Right atrium auricular region (tissue), 2 donors: ENCODE measurements around the gene KCNJ2. TPM values are rescaled to one million over a fixed set of nuclear protein-coding genes. Genes with fewer than 3 reads are reported as not detected.

Experiments
- DNase-seq: peaks from one replicate; pipeline ENCODE4 v3.0.0-alpha.2; 2019; ENCODE audit warnings: low spot score
- H3K27ac ChIP-seq, 2 donors: fragments of 200-600 bp; sonication (generic); 1 replicate in 1 of 2; 2 replicates in 1 of 2; pipeline ENCODE4 v1.5.1; 2016 to 2019
- H3K27me3 ChIP-seq, 2 donors: fragments of 200-600 bp; sonication (generic); one replicate each; pipeline versions ENCODE4 v1.5.1 to v1.6.0; 2017 to 2019
- H3K36me3 ChIP-seq: fragments of 200-600 bp; sonication (generic); one replicate; pipeline ENCODE4 v1.5.1; 2016
- H3K4me1 ChIP-seq, 2 donors: fragments of 200-600 bp; sonication (generic); one replicate each; pipeline versions ENCODE4 v1.5.1 to v1.6.0; 2017 to 2019
- H3K4me3 ChIP-seq, 2 donors: fragments of 200-600 bp; sonication (generic); 1 replicate in 1 of 2; 2 replicates in 1 of 2; pipeline ENCODE4 v1.5.1; 2017 to 2019; ENCODE audit warnings: mild to moderate bottlenecking in 1 of 2, moderate library complexity in 1 of 2
- H3K9me3 ChIP-seq, 2 donors: fragments of 200-600 bp; sonication (generic); one replicate each; pipeline ENCODE4 v1.5.1; 2019
- CTCF ChIP-seq, 2 donors: fragments of 200-600 bp; sonication (generic); IDR thresholded peaks; one replicate each; pipeline ENCODE4 v1.5.1; 2019; ENCODE audit warnings: antibody characterized with exemption in 2 of 2
- total RNA-seq, 2 donors: library from RNA; depleted of rRNA; stranded (reverse); fragments of >200 nt; gene quantifications; one replicate each; pipeline ENCODE4 v1.1.0, GENCODE V29; 2016

KCNJ2 gene
- total RNA-seq, 2 donors from 2014 or later: 7.2 to 10.7 TPM

DNA sequence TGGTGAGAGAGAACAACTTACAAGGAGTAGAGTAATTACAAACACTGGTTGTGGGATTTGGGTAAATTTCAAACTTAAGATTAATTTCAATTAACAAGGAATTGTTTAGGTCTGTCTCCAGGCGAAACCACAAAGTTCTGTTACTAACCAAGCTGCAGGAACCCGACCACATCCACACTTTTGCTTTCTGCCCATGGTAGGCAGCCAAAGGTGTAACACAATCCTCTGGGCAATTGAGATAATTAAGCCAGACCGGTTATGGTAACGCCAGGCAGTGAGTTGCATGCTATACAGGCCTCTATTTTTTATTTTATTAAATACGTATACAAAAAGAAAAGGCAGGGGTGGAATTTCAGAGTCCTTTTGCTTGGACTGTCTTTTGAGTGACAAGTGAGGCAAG lies 12.0 kb downstream of the KCNJ2 start:
- TF ChIP-seq CTCF (IDR thresholded peaks at IDR 0.05): no peak
- no peaks in the 10 kb centered on the region for H3K4me1 ChIP-seq
- no peaks in the 10 kb centered on the region for H3K27me3 ChIP-seq
- no peaks in the 10 kb centered on the region for H3K9me3 ChIP-seq
- peaks cover 3% of the 10 kb centered on the region for H3K36me3 ChIP-seq
- H3K27ac ChIP-seq: no peak overlapping the region
- H3K4me3 ChIP-seq: no peak overlapping the region
- DNase-seq: no peak

- H3K27ac ChIP-seq: no peak overlapping the region
- no peak for TF ChIP-seq CTCF (IDR thresholded peaks at IDR 0.05)
- no peaks in the 10 kb centered on the region for H3K4me1 ChIP-seq
- DNase-seq: no peak
- no peaks in the 10 kb centered on the region for H3K27me3 ChIP-seq
- H3K4me3 ChIP-seq: no peak overlapping the region
- no peaks in the 10 kb centered on the region for H3K36me3 ChIP-seq
- H3K9me3 ChIP-seq: no peaks in the 10 kb centered on the region
These were observed 12.5 kb downstream of the KCNJ2 start for GRCh38 chr17:70181866-70182265.

DNA sequence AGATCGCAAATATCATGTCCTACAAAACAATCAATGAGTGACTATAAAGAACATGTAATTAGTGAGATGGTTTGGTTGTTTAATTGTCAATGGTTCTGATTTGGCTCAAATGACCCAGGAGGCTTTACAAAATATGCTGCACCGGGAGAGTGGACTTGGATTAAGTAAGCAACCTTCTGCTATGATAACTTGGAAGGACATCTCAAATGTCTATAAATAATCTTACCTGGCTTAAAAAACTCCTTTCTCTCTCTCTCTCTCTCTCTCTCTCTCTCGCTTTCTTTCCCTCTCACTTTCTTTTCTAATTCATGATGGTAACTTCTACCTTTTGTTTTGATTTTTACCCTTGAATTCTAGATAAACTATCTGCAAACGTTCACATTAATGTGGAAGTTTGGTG lies 14.2 kb downstream of the KCNJ2 start:
- no peak for DNase-seq
- H3K4me1 ChIP-seq: no peaks in the 10 kb centered on the region
- no peak overlapping the region for H3K4me3 ChIP-seq
- H3K27me3 ChIP-seq: no peaks in the 10 kb centered on the region
- no peaks in the 10 kb centered on the region for H3K9me3 ChIP-seq
- no peaks in the 10 kb centered on the region for H3K36me3 ChIP-seq
- TF ChIP-seq CTCF (IDR thresholded peaks at IDR 0.05): no peak
- H3K27ac ChIP-seq: no peak overlapping the region

DNA sequence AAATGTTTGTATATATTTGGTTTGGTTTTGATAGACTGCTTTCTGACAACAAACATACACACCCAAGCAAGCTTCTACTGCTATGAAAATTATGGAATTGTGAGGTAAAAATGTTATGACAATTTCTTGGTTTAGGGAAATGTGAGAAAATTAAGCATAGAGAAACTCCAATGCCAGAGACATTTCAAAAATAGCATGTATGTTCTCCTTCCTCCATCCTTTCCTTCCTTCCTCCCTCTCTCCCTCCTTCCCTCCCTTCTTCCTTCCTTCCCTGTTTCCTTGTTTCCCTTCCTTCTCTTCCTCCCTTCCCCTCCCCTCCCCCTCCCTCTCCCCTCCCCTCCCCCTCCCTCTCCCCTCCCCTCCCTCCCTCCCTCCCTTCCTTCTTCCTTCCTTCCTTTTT lies 14.9 kb downstream of the KCNJ2 start:
- Histone ChIP-seq H3K27me3 (no peaks in the 10 kb centered on the region), H3K4me3 (no peak overlapping the region), H3K27ac (no peak overlapping the region), H3K9me3 (no peaks in the 10 kb centered on the region), H3K4me1 (no peaks in the 10 kb centered on the region), H3K36me3 (no peaks in the 10 kb centered on the region)
- TF ChIP-seq CTCF (IDR thresholded peaks at IDR 0.05): no peak
- no peak for DNase-seq

GRCh38 chr17:70184770-70185169 lies 15.4 kb downstream of the KCNJ2 start:
- TF ChIP-seq CTCF (IDR thresholded peaks at IDR 0.05): no peak
- H3K27me3 ChIP-seq: no peaks in the 10 kb centered on the region
- no peak overlapping the region for H3K27ac ChIP-seq
- no peaks in the 10 kb centered on the region for H3K9me3 ChIP-seq
- no peak for DNase-seq
- no peaks in the 10 kb centered on the region for H3K36me3 ChIP-seq
- H3K4me1 ChIP-seq: no peaks in the 10 kb centered on the region
- H3K4me3 ChIP-seq: no peak overlapping the region

- Histone ChIP-seq H3K4me1 (no peaks in the 10 kb centered on the region), H3K4me3 (no peak overlapping the region), H3K36me3 (no peaks in the 10 kb centered on the region), H3K9me3 (no peaks in the 10 kb centered on the region), H3K27me3 (no peaks in the 10 kb centered on the region), H3K27ac (no peak overlapping the region)
- DNase-seq: no peak
- no peak for TF ChIP-seq CTCF (IDR thresholded peaks at IDR 0.05)
These were observed 16.0 kb downstream of the KCNJ2 start for GRCh38 chr17:70185285-70185684.
